GM10248 (cell line): ENCODE data around the gene DMPK.

ENCODE experiments used
- CTCF ChIA-PET: fragments of 300-600 bp; sonication (Branson Sonifier 250); formaldehyde crosslinking; extraction: SDS; loops from one replicate; lab custom pipeline; 2021; ENCODE audit warnings: antibody characterized with exemption; lab: Yijun Ruan, JAX
- POLR2A ChIA-PET: fragments of 350-650 bp; sonication (Branson Sonifier 250); formaldehyde crosslinking; extraction: SDS; loops from one replicate; lab custom pipeline; 2020; ENCODE audit warnings: antibody characterized with exemption; lab: Yijun Ruan, JAX
- DNase-seq: peaks from one replicate; pipeline ENCODE4 v3.0.0; 2012; ENCODE audit errors: extremely low spot score
- TF ChIP-seq, protein P1 (sequence below): IDR thresholded peaks from 2 replicates; pipeline ENCODE4 v1.5.1; 2012; ENCODE audit warnings: mild to moderate bottlenecking, low read depth; ENCODE audit errors: extremely low read depth, missing control alignments, control extremely low read depth

Gene DMPK

GRCh38 chr19:45782820-45783785 is 813 bp upstream of the DMPK start:
- TF ChIP-seq, protein P1, sequence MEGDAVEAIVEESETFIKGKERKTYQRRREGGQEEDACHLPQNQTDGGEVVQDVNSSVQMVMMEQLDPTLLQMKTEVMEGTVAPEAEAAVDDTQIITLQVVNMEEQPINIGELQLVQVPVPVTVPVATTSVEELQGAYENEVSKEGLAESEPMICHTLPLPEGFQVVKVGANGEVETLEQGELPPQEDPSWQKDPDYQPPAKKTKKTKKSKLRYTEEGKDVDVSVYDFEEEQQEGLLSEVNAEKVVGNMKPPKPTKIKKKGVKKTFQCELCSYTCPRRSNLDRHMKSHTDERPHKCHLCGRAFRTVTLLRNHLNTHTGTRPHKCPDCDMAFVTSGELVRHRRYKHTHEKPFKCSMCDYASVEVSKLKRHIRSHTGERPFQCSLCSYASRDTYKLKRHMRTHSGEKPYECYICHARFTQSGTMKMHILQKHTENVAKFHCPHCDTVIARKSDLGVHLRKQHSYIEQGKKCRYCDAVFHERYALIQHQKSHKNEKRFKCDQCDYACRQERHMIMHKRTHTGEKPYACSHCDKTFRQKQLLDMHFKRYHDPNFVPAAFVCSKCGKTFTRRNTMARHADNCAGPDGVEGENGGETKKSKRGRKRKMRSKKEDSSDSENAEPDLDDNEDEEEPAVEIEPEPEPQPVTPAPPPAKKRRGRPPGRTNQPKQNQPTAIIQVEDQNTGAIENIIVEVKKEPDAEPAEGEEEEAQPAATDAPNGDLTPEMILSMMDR = no peak
- CTCF ChIA-PET = interaction anchor here (1.6 to 5.4 kb wide), 4 partner anchors 10 to 34 kb away, joined by 5 to 63 read pairs (median 12); partner anchors contain the start of genes DMWD and SIX5
- POLR2A ChIA-PET = interaction anchor here (0.6 kb wide), 1 partner anchor 212 kb away, joined by 9 read pairs; the partner anchor contains the start of gene CCDC61
- no peak for DNase-seq

DNA sequence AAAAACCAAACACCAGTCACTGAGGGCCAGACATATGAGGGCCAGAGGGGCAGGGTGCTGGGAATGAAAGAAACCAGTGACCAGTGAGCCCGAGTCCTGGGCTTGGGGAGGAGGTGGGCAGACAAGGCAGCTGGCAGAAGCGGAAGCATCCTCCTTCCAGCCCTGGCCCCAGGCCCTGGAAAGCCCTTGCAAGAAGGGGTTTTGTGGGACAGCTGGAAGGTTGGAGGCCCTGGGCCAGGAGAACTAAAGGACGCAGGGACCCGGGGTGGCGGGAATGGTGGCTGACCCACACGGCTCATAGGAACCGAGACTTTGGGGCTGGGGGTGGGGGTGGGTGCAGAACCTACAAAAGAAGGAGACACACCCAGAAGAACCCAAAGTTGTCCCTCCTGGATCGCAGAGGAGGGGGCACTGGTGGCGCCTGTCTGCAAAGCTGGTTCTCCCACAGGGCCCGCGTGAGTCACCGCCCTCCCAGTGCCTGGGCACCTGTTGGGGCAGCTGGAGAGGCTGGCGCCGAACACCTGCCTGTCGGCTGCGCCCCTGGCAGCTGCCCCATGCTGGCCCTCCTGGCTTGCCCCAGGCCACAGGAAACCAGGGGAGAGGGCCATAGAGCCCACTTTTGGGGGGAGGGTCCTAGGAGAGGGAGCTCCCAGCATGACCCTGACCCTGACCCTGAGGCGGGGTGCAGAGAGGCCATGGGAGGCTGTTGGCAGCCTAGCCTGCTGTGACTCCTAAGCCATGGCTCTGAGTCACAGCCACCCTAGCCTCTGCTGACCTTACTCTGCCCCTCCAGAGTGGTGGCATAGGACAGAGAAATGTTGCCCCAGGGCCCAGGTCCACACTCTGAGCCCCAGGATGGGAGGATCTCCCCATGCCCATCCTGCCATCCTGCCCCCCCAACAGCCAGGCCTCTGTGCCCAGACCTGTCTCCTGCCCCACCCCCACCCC is 802 bp downstream of the DMPK start:
- DNase-seq = no peak
- TF ChIP-seq, protein P1 = no peak
- ChIA-PET POLR2A (interaction anchor here (0.6 kb wide), 1 partner anchor 12 kb away, joined by 4 read pairs; no protein-coding TSS in a partner anchor), CTCF (interaction anchor here (0.8 to 5.4 kb wide), 5 partner anchors 8 to 36 kb away, joined by 3 to 63 read pairs (median 6); partner anchors contain the start of genes DMWD and SIX5)

GRCh38 chr19:45780448-45781213 is 1.7 kb downstream of the DMPK start:
- CTCF ChIA-PET = interaction anchor here (3.2 to 5.4 kb wide), 2 partner anchors 11 to 12 kb away, joined by 18 to 63 read pairs; partner anchors contain the start of genes DMWD and SIX5
- no peak for DNase-seq
- TF ChIP-seq, protein P1 = no peak

DNA sequence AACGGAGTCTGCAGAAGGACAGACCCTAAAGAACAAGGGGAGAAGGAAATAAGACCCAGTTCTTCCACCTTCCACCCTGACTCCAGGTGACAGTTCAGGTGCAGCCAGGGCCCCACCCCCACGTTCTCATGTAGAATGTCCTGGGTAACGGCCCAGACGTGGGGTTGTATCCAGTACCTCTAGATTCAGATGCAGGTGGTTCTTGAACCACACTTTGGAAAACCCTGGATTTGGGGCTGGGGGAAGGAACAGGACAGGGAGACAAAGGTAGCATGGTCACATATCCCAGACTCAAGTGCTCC is 2.2 kb downstream of the DMPK start:
- CTCF ChIA-PET = interaction anchor here (5.4 kb wide), 1 partner anchor 10 kb away, joined by 63 read pairs; the partner anchor contains the start of gene SIX5
- POLR2A ChIA-PET = no interaction called here
- TF ChIP-seq, protein P1 = no peak
- DNase-seq = no peak

More at GRCh38 chr19:45780448-45781213, 1.7 kb downstream of the DMPK start:
- POLR2A ChIA-PET = no interaction called here

- DNase-seq = peak; percentile 96
- ChIA-PET CTCF (interaction anchor here (0.6 to 5.4 kb wide), 14 partner anchors 9 to 123 kb away, joined by 3 to 63 read pairs (median 4); partner anchors contain the start of genes DMWD, MYPOP and SIX5), POLR2A (interaction anchor here (0.8 kb wide), 1 partner anchor 9 kb away, joined by 3 read pairs; no protein-coding TSS in a partner anchor)
- TF ChIP-seq, protein P1 = peak; percentile 76
Measured at GRCh38 chr19:45779231-45780145, 2.8 kb downstream of the DMPK start.
